ENCODE data around the gene DLG5. TPM values are rescaled to one million over a fixed set of nuclear protein-coding genes. Genes with fewer than 3 reads are reported as not detected.

DLG5 gene
- total RNA-seq, 1 donor from 2014 or later: 35.5 TPM

DNA sequence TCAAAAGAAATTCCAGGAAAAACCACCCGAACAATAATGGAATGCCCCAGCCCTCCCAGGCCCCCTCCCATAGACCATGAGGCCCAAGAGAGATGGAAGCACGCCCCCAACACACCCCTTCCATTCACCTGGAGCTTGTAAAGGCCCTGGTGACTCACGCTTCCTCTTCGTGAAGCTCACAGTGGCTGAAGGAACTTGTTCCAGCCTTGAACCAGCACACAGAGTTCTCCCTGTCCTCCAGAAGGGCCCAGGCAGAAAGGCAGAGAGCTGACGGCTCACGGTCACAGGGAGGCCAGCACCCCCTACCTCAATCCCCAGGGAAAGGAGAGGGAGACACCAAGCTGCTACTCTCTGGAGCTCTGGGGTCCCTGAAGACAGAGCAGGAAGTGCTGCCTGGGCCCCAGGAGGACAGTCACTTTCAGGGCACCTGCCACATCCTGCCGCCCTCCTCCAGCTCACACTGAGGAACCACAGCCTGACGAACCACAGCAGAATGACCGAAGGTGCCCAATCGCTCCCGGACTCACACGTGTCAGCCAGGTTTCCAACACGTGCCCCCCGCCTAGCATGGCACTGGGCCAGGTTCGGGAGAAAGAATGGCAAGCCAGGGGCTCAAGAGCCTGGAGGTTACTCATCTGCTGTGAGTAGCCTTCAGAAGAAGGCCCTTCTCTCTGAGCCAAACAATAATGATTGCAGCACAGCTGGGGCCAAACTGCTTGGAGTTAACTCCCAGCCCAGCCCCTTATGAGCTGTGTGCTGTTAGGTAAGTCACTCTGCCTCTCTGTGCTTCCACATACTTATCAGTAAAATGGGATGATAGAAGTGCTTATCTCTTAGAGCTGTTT lies 52.8 kb downstream of the DLG5 start:
- Mint-ChIP-seq H3K4me3 (ENCODE audit: unreplicated experiment) (no peak overlapping the region), H3K9me3 (ENCODE audit: unreplicated experiment) (no peaks in the 10 kb centered on the region), H3K36me3 (ENCODE audit: unreplicated experiment) (no peaks in the 10 kb centered on the region), H3K27me3 (ENCODE audit: unreplicated experiment) (peaks cover 7% of the 10 kb centered on the region), H3K27ac (ENCODE audit: unreplicated experiment) (no peak overlapping the region), H3K4me1 (ENCODE audit: low read depth, unreplicated experiment) (peaks cover 21% of the 10 kb centered on the region)
- TF ChIP-seq, protein P1, sequence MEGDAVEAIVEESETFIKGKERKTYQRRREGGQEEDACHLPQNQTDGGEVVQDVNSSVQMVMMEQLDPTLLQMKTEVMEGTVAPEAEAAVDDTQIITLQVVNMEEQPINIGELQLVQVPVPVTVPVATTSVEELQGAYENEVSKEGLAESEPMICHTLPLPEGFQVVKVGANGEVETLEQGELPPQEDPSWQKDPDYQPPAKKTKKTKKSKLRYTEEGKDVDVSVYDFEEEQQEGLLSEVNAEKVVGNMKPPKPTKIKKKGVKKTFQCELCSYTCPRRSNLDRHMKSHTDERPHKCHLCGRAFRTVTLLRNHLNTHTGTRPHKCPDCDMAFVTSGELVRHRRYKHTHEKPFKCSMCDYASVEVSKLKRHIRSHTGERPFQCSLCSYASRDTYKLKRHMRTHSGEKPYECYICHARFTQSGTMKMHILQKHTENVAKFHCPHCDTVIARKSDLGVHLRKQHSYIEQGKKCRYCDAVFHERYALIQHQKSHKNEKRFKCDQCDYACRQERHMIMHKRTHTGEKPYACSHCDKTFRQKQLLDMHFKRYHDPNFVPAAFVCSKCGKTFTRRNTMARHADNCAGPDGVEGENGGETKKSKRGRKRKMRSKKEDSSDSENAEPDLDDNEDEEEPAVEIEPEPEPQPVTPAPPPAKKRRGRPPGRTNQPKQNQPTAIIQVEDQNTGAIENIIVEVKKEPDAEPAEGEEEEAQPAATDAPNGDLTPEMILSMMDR (IDR thresholded peaks at IDR 0.05; ENCODE audit: partially characterized antibody, unreplicated experiment): no peak
- no peak for DNase-seq

DNA sequence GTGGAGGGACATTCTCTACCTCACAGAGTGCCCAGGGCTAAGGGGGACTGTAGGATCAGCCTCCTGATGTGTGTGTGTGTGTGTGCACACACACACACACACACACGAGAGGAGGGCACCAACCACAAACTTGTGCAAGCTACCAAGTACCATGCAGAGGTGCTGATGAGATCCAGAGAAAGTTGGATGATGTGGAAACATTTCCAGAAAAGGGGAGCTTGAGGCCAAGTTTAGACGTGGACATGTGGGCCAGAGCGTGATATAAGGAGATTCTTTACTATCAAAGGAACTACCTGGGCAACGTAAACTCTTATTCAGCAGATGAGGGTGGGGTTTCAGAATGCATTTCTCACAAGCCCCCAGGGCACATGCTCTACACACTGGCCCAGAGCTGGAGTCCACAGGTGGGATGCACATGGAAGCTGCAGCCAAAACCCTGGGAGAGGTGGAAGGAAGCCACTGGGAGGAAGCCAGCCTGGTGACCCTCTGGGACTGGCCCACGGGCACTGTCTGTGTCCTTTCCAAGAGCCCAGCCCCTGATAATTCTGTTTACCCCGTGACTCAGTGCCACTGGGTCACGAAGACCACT lies 53.5 kb downstream of the DLG5 start:
- TF ChIP-seq, protein P1 (IDR thresholded peaks at IDR 0.05; ENCODE audit: partially characterized antibody, unreplicated experiment): no peak
- Mint-ChIP-seq H3K9me3 (ENCODE audit: unreplicated experiment) (no peaks in the 10 kb centered on the region), H3K27ac (ENCODE audit: unreplicated experiment) (no peak overlapping the region), H3K4me3 (ENCODE audit: unreplicated experiment) (no peak overlapping the region), H3K36me3 (ENCODE audit: unreplicated experiment) (no peaks in the 10 kb centered on the region), H3K4me1 (ENCODE audit: low read depth, unreplicated experiment) (peaks cover 18% of the 10 kb centered on the region), H3K27me3 (ENCODE audit: unreplicated experiment) (peaks cover 5% of the 10 kb centered on the region)
- DNase-seq: no peak

DNA sequence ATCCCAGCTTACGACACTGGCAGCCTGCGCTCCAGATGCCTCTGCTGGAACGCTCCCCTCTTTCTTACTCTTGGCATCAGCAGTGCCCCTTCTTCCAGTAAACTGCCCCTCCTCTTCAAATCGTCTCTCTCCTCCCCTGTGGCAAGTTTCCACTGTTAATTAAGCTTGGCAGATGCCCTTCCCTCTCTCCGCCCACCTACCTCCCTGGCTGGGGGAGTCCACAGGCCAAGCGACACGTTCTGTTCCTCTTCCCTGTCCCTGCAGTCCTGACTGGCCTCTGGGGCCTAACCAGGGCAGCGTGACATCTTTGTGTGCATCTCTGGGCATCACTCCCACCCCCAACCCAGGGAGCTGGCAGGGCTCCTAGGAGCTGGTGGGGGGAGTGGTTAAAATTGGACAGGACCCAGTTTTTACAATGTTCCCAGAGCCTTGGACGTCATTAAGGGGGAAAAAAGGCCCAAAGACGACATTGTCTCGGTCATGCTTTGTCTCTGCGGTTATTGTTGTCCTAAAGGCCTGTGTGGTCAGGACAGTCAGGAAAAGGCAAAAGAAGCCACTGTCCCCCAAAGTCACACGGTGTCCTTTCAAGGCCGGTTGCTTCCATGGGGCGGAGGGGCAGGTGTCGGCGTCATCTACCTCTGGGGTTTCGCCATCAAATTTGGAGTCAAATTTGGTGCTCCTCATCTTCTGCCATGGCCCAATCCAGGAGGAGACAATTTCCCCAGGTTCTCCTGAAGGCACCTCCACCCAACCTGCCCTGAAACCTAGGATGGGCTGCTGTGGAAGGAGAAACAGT lies 54.2 kb downstream of the DLG5 start:
- Mint-ChIP-seq H3K36me3 (ENCODE audit: unreplicated experiment) (no peaks in the 10 kb centered on the region), H3K4me1 (ENCODE audit: low read depth, unreplicated experiment) (peaks cover 20% of the 10 kb centered on the region), H3K27ac (ENCODE audit: unreplicated experiment) (no peak overlapping the region), H3K27me3 (ENCODE audit: unreplicated experiment) (peaks cover 5% of the 10 kb centered on the region), H3K9me3 (ENCODE audit: unreplicated experiment) (no peaks in the 10 kb centered on the region), H3K4me3 (ENCODE audit: unreplicated experiment) (no peak overlapping the region)
- TF ChIP-seq, protein P1 (IDR thresholded peaks at IDR 0.05; ENCODE audit: partially characterized antibody, unreplicated experiment): no peak
- no peak for DNase-seq

DNA sequence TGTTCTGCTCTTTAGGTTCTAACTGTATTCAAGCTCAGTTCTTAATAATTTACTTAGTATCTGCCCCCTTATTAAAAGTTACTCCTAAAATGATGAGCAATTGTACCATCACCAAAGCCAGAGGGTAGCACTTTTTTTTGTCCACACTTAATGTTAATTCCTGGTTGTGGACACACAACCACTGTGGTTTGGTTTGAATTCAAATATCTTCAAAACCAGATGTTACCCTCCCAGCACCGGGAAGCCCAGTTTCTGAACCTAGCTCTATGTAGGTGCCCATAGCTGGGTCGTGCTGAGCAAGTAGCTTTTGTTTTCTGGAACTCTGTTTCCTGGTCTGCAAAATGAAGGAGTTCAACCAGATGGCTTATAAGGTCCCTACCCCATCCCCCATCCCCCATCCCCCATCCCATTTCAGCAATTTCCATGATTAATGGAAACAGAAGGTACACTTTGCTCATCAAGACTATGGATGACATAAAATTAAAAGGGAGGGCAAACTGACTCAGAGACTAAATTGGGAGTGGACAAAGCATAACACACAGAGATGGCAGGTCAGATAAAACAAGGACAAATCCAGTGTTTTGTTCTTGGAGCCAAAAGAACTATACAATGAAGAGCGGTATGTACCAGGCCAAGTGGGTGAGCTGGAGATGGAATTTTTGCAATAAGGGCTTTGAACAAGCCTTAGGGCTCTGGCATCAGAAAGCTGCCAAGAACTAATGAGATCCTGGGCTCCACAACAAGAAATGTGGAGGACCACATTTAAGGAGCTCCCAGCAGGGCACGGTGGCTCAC lies 56.7 kb downstream of the DLG5 start:
- Mint-ChIP-seq H3K27ac (ENCODE audit: unreplicated experiment) (peak overlapping the region; percentile 10), H3K27me3 (ENCODE audit: unreplicated experiment) (peaks cover 8% of the 10 kb centered on the region), H3K36me3 (ENCODE audit: unreplicated experiment) (no peaks in the 10 kb centered on the region), H3K9me3 (ENCODE audit: unreplicated experiment) (no peaks in the 10 kb centered on the region), H3K4me1 (ENCODE audit: low read depth, unreplicated experiment) (peaks cover 33% of the 10 kb centered on the region), H3K4me3 (ENCODE audit: unreplicated experiment) (no peak overlapping the region)
- TF ChIP-seq, protein P1 (IDR thresholded peaks at IDR 0.05; ENCODE audit: partially characterized antibody, unreplicated experiment): no peak
- no peak for DNase-seq
